ENCODE measurements around the gene SPO11.

GRCh38 chr20:57384486-57384885, 54.9 kb downstream of the SPO11 start:
- no peak for TF ChIP-seq CTCF (IDR thresholded peaks at IDR 0.05)
- no peak for TF ChIP-seq POLR2A (IDR thresholded peaks at IDR 0.05)

All from tibial nerve (tissue), 3 donors.